Stimulated activated CD4-positive, alpha-beta T cell treated with anti-CD3 and anti-CD28 coated beads, TNF-alpha, amount 100 ng/mL, for 1 hour (primary cell): Measurements from ENCODE around the gene NUP214.

Experiments
- DNase-seq, 3 donors: peaks; one replicate each; pipeline ENCODE4 v3.0.0-alpha.2; 2020; ENCODE audit warnings: low read depth in 3 of 3, low spot score in 1 of 3

The NUP214 gene

DNA sequence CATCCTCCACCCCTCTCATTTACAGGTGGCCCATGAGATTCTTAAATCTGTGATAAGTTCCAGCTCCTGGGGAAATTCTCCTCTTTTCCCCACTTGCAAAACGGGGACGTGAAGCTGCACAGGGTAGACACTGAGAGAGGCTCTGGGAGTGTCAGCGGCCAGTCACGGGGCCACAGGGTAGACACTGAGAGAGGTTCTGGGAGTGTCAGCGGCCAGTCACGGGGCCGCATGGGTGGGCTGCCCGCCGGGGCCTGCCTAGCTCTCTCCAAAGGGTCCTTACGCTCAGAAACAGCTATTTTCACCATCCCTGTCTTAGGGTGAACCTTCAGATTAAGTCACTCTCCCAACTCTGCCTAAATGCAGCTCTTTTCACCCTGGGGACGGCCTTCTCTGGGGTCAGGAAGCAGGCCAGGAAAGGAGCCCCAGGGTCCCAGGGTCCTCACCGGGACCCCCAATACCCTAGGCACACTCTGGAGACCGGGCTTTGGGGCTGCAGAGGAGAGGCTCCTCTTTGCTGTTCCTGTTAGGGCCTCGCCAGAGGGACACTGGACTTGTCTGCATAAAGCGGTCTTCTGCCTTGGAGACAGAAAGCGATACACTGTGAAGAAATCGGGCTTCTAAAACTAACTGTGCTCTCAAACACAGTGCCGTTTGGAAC lies 149.4 kb downstream of the NUP214 start:
- DNase-seq, result no peak

DNA sequence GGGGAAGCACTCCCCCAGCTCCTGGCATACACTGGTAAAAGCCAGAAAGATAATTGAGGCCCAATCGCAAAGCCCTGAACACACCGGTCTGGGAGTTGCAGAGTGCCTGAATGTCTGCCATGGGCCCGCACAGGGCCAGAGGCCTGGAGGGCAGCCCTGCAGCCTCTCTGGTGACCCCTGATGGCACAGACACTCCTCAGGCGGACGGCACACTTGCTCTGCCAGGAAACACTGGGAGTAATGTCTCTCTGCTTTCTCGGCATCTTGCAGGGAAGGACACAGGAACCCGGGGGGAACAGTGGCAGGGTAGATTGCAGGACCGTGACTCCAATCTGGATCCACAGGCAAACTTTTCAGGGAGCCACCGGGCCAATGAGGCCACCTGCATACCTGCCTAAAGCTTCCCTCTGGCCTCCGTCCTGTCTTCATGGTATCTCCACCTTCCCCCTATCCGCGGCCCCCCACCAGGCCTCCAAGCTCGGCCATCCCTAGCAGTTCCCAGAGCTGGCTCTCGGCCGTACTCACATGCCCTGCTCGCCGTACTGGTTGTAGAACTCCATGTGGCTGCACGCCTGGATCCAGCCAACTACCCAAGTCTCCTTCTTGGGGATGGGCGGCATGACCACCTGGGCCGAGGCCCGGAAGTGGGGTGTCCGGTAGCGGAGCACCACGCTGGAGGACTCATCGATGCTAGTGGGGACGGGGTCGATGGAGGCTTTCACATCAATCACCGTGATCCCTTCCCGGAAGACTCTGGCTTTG lies 150.1 kb downstream of the NUP214 start:
- DNase-seq, result no peak

DNA sequence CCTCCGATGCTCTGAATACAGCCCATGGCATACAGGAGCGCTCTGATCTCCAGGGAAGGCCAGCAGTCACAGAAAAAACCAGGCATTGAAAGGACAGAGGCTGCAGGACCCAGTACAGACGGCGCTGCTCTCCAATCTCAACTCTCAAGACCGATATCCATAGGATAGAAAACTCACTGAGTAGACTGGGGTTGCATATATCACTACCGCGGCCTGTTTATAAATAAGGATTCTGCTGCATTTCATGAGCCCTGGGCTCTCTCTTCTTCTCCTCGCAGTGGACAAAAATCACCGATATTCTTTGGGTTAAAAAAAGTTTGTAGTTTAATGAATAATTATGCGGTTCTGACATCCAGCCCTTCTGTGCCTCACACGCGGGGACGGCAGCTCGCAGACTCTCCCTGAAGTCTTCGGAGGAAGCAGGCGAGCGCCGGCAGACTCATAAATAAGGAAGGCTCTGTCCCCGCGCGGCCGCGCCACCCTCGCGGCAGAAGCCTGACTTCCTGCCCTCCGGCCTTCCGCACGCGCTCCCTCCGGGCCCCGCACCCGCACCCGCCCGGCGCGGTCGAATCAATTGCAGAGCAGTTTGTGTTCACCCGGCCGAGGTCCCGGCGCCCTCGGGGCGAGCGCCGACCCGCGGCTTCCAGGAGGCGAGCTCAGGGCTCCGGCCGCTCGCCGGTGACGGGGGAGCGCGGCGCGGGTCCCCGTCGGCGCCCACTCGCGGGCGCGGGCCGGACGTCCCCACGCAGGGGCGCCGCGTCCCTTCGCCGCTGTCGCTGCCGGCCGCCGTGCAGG lies 150.9 kb downstream of the NUP214 start, which contains the start of gene FAM78A:
Gene FAM78A, minus strand, starts transcription at position 417 of the 795 bp plus-strand sequence. Its CDS starts 331 bp downstream, at position 86.
- no peak for DNase-seq

DNA sequence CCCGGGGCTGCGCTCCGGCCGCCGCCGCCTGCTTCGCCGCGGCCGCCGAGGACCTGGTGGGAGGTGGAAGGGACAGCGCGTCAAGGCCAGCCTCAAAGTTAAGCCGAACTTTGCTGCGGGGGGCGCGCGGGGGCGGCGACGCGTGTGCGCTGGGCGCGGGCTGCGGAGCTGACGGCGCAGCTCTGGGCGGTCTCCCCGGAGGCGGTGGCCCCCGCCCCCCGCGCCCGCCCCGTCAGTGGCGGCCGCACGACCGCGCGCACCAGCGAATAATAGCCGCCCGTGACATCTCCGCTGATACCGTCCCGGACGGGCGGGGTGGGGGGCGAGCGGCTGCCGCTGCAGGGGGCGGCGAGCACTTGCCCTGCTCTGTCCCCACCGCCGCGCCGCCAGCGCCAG lies 151.5 kb downstream of the NUP214 start:
- DNase-seq, result no peak

DNA sequence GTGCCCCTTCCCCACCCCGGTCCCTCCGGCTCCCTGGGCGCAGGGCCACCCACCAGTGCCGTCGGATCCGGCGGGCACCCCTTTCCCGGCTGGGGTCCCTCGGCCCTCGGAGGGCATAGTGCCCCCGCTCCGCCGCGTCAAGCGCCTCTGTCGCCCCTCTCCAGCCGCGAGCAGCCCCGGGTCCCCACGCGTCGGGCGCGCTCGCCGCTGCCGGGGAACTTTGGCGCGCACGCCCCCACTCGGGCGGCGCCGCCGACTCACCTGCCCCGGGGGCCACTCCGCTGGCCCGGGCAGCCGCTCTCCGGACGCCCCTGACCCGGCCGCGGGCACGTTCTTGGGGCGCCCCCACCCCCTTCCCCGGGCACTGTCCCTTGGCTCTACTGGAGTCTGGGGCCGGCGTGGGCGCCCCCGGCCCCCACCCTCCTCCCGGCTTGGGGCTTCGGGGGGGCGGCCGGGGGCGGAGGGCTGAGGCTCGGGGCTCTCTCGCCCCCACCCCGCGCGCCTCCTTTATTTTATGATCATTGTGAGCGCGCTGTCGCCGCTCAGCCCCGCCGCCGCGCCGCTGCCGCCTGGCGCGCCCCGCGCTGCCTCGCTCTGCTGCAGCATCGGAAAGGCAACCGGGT lies 152.0 kb downstream of the NUP214 start:
- no peak for DNase-seq

DNA sequence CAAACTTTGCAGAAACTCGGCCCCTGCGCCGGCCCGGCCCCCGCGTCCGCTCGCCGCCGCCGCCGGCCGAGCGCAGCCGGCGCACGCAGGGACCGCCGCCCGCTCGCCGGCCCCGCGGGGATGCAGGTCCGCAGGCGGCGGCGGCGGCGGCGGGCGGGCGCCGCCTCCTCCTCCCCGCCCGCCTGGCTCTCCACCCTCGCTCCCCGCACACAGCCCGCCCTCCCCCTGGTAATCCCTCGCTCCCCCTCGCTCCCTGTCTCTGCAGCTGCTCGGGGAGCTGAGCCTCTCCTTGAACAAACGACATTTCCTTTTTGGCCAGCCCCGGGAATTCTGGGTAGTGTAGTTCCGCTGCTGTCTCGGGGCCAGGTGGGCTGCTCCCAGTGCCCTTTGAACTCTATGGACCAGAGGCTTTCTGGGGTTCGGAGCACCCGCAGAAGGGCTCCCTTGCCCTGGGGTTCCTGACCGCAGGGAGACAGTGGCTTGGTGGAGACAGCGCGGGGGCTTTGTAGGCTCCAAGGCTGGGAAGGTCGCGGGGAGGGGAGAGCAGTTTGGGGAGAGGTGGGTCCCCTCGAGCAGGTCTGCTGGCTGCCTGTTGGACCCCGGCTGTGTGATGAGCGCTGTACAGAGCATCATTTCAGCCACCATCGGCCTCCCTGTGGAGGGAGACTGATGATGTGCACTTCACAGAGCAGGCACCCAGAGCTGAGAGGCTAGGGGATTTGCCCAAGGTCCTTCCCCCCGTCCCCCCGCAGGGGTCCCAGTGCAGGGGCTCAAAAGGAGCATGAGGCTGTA lies 152.7 kb downstream of the NUP214 start:
- peak in 2 of 3 donors; percentile 31 to 55 for DNase-seq

DNA sequence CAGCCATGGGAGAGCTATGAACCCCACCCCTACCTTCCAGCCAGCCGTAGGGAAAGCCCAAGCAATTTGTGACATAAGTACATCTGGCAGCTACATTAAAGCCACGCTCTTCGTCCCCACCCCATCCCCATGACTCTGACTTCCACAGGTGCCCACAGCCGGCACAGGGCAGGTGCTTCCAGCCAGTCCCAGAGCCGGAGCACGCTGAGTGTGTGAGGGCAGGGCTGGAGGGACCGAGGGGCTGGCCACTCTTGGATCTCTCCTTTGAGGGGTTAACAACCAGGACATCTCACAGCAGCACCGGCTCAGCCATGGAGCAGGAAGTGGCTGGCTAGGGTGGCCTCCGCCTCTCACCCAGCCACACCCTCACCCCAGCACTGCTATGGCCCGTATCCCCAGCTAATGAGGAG lies 153.3 kb downstream of the NUP214 start:
- no peak for DNase-seq

DNA sequence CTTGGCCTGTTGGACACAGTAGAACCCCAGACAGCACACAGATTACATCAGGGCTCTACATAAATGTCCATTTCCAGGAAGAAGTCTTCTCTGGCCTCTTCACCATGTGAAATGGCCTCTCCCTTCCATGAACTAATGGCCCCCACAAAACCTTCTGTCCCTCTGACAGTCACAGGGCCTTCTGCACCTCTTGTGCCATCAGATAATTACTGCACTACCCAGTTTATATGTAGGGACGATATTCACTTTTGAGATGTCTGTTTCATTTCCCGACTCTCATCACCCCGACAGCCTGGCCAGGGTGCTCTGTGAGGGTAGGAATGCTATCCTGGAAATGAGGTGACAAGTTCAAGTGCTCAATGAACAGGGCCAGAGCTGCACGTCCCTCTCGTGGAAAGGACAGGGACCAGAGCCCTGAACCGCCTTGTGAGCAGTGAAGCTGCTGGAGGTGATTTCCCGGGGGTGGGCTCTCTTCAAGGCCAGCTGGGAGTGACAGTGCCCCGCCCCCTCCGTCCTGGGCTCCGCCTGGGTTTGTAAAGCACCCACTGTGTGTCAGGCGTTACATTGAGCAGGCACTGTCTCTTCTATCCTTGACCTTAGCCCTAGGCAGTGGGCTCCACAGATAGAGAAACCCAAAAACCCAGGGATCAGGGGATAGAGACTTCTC lies 153.9 kb downstream of the NUP214 start:
- no peak for DNase-seq

DNA sequence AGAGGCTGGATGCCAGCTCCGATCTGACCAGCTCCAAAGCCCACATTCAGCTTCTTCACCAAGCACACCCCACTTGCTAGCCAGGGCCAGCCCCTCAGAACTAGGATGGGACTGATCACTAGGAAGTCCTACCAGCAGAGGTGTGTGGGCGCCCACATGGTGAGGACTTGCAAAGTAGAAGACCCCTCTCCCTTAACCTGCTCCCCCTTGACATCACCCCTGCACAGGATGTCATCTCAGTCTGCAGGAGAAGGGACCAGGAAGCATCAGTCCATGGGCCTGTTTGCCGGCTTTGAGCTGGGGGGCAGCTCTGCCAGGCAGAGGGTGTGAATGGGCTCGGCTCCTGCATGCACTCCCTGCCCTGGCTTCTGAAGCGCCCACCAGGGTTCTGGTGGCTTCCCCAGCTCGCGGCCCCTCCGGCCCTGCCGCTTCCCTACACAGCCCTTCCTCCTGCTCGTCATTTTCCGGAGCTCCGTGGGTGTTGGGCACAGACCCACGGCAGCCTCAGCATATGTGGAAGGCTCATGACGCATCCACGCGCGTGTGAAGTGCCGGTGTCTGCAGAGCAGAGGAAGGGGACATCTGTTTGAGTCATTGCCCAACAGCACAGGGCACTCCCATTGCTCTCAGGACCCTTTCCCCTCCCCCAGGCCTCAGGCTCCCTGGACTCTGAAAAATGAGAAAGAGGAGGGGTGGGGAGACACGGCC lies 154.6 kb downstream of the NUP214 start:
- no peak for DNase-seq

DNA sequence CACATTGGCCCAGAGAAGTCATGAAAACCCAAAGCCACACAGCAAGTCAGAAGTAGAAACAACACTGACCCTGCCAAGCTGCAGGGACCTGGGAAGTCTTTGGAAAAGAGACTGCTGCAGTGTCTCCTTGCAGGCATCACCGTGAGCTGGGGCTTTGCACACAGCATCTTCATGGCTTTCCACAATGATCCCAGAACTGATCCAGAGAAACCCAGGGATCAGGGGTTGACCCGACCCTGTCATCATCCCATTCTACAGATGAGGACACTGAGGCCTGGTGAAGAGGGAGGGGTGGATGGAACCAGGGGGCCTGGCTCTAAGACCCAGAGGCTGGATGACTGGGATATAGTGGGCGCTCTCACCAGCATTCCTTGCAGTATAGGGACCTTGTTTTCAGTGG lies 155.3 kb downstream of the NUP214 start:
- DNase-seq, result no peak

DNA sequence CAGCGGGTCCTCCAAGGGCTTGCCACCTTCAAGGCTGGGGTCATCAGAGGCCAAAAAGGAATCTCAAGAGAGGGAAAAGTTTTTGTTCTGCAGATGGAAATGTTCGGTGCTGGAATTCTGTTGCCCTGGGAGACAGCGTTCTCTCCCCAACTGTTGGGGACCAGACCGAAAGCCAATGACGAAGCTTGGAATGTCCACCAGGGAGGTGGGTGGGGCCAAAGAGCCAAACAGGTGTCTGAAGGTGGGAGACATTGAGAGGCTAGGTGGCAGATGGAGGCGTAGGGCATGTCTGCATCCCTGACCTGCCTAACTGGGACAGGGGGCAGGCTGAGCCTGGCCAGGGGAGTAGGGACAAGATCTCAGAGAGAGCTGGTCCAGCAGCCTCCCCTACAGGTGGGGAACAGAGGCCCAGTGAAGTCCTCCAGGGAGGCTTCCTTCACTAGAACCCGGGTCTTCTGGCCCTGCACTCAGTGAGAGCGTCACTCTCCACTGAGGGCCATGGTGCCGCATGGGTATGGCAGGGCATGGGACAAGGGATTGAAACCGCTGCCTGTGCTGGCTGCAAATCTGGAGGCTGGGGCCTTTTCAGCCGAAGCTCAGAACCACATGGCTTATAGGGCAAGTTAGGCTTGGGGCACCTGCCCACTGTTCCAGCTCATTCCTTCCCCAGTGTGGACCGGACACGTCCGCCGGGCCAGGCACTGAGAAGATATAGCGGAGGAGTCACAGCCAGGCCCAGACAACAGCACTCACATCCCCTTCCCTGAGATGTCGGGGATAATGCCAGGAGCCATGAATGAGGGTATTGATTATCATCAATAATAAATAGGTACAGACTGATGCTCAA lies 156.0 kb downstream of the NUP214 start:
- no peak for DNase-seq

DNA sequence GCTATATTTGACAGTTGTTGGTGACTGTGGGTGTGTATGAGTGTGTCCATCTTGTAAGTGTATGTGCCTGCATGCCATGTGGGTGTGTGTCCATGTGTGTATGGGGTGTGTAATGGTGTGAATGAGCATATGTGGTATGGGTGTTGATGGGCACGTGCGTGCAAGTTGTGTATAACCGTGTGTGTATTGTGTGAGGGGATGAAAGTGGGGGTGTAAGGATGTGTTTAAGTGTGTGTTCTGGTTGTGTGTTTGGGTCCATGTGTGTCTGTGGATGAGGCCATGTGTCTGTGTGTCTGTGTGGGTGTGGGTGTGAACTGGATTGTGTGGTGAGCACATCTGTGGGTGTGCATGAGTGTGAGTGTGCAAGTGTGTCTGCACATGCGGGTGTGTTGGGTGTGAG lies 156.8 kb downstream of the NUP214 start:
- DNase-seq, result no peak

DNA sequence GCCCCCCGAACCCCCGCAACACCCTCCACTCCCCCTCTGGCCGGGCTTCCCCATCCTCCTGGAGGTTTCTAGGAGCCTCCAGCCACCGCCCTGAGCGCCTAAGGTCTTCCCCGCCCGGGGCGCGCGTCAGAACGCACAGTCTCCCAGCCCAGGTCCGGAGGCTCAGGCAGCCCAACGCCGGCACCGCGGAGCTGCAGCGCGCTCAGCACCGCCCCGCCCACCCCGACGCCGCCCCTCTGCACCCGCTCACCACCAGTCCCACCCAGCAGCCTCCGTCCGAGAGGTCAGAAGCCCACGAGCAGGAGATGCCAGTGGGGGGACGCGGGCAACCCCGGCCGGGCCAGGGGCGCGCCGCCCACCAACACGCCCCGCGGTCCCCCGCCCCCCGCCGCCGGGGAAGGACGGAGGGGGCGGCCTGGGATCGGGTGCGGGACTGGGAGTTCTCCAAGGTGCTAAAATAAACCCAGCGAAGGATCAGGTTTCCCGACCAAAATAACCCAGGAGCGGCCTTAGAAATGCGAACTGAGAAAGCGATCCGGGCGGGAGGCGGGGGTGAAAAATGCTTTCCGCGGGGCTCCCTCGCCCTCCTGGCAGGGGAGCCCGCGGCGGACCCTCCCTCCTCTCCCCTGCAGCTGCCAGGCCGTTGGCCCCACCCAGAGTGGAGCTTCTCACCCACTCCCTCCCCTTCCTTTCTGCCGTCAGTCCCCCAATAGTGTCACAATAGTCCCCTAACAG lies 157.5 kb downstream of the NUP214 start:
- DNase-seq, result no peak
